Measurements from ENCODE around the gene SH3BP5L.
"Not testable (repeated sequence)": the region's sequence is repeated elsewhere in the genome, so short reads cannot be mapped to it uniquely, and the experiment has no call there.

The SH3BP5L gene

GRCh38 chr1:248808876-248809275 lies 16.8 kb downstream of the SH3BP5L start:
- no peak for DNase-seq

- peak; percentile 75 for DNase-seq
Measured at GRCh38 chr1:248807067-248807737, 18.5 kb downstream of the SH3BP5L start.

GRCh38 chr1:248805876-248806275 lies 19.8 kb downstream of the SH3BP5L start:
- no peak for DNase-seq

- no peak for DNase-seq
Measured at GRCh38 chr1:248804771-248805681, 20.7 kb downstream of the SH3BP5L start.

- DNase-seq: not testable (repeated sequence)
Measured at GRCh38 chr1:248803501-248803900, 22.2 kb downstream of the SH3BP5L start.

- no peak for DNase-seq
Measured at GRCh38 chr1:248802454-248802853, 23.3 kb downstream of the SH3BP5L start.

GRCh38 chr1:248800459-248800858 lies 25.3 kb downstream of the SH3BP5L start:
- no peak for DNase-seq

- DNase-seq: no peak
Measured at GRCh38 chr1:248798791-248799190, 26.9 kb downstream of the SH3BP5L start.

- DNase-seq: not testable (repeated sequence)
Measured at GRCh38 chr1:248794663-248795062, 31.1 kb downstream of the SH3BP5L start.

- no peak for DNase-seq
Measured at GRCh38 chr1:248793592-248793991, 32.1 kb downstream of the SH3BP5L start.

GRCh38 chr1:248792342-248792741 lies 33.4 kb downstream of the SH3BP5L start:
- DNase-seq: no peak

GRCh38 chr1:248791010-248791409 lies 34.7 kb downstream of the SH3BP5L start:
- DNase-seq: no peak

GRCh38 chr1:248790456-248790855 lies 35.3 kb downstream of the SH3BP5L start:
- no peak for DNase-seq

GRCh38 chr1:248789337-248789736 lies 36.4 kb downstream of the SH3BP5L start:
- DNase-seq: not testable (repeated sequence)

GRCh38 chr1:248788327-248788726 lies 37.4 kb downstream of the SH3BP5L start:
- no peak for DNase-seq

GRCh38 chr1:248787430-248787829 lies 38.3 kb downstream of the SH3BP5L start:
- no peak for DNase-seq

- no peak for DNase-seq
Measured at GRCh38 chr1:248786156-248786555, 39.6 kb downstream of the SH3BP5L start.

- DNase-seq: no peak
Measured at GRCh38 chr1:248783367-248783766, 42.3 kb downstream of the SH3BP5L start.

GRCh38 chr1:248782416-248783141 lies 43.1 kb downstream of the SH3BP5L start:
- no peak for DNase-seq

GRCh38 chr1:248779350-248779749 lies 46.4 kb downstream of the SH3BP5L start:
- no peak for DNase-seq

GRCh38 chr1:248778906-248779305 lies 46.8 kb downstream of the SH3BP5L start:
- no peak for DNase-seq

- DNase-seq: no peak
Measured at GRCh38 chr1:248776991-248777390, 48.7 kb downstream of the SH3BP5L start.

GRCh38 chr1:248775441-248775840 lies 50.3 kb downstream of the SH3BP5L start:
- DNase-seq: no peak

All from stimulated activated CD8-positive, alpha-beta memory T cell treated with anti-CD3 and anti-CD28 coated beads, Interleukin-4, amount 100 ng/mL, for 48 hours (primary cell).